ENCODE results near the gene TBX21.

The TBX21 gene

GRCh38 chr17:47715669-47716325 lies 17.2 kb upstream of the TBX21 start:
- TF ChIP-seq CTCF (IDR thresholded peaks at IDR 0.05; ENCODE audit: low read depth, low read length, missing control alignments) = no peak
- DNase-seq (ENCODE audit: low read depth) = no peak
- no peak overlapping the region for H3K4me3 ChIP-seq (ENCODE audit: low read depth, low read length)

GRCh38 chr17:47716375-47716774 lies 16.7 kb upstream of the TBX21 start:
- DNase-seq (ENCODE audit: low read depth) = no peak
- TF ChIP-seq CTCF (IDR thresholded peaks at IDR 0.05; ENCODE audit: low read depth, low read length, missing control alignments) = no peak
- H3K4me3 ChIP-seq (ENCODE audit: low read depth, low read length) = no peak overlapping the region

GRCh38 chr17:47717261-47717697 lies 15.8 kb upstream of the TBX21 start:
- H3K4me3 ChIP-seq (ENCODE audit: low read depth, low read length) = no peak overlapping the region
- no peak for DNase-seq (ENCODE audit: low read depth)
- peak; percentile 44 for TF ChIP-seq CTCF (IDR thresholded peaks at IDR 0.05; ENCODE audit: low read depth, low read length, missing control alignments)

GRCh38 chr17:47717979-47718621 lies 14.9 kb upstream of the TBX21 start:
- DNase-seq (ENCODE audit: low read depth) = no peak
- no peak overlapping the region for H3K4me3 ChIP-seq (ENCODE audit: low read depth, low read length)
- TF ChIP-seq CTCF (IDR thresholded peaks at IDR 0.05; ENCODE audit: low read depth, low read length, missing control alignments) = no peak

GRCh38 chr17:47718634-47719405 lies 14.2 kb upstream of the TBX21 start:
- TF ChIP-seq CTCF (IDR thresholded peaks at IDR 0.05; ENCODE audit: low read depth, low read length, missing control alignments) = no peak
- no peak for DNase-seq (ENCODE audit: low read depth)
- H3K4me3 ChIP-seq (ENCODE audit: low read depth, low read length) = no peak overlapping the region

- TF ChIP-seq CTCF (IDR thresholded peaks at IDR 0.05; ENCODE audit: low read depth, low read length, missing control alignments) = no peak
- H3K4me3 ChIP-seq (ENCODE audit: low read depth, low read length) = no peak overlapping the region
- no peak for DNase-seq (ENCODE audit: low read depth)
Measured at GRCh38 chr17:47719411-47720152, 13.5 kb upstream of the TBX21 start.

Data from GM12864 (cell line).